ENCODE measurements around the gene CCL5.

The CCL5 gene

GRCh38 chr17:35879773-35880654, at the start of gene CCL5:
CCL5 (minus strand) TSS chr17:35880360.
- DNase-seq (ENCODE audit: low read depth), result no peak

GRCh38 chr17:35927714-35928113, 47.6 kb upstream of the CCL5 start:
- no peak for DNase-seq (ENCODE audit: low read depth)

- no peak for DNase-seq (ENCODE audit: low read depth)
Observed at GRCh38 chr17:35923609-35924114, 43.5 kb upstream of the CCL5 start.

- no peak for DNase-seq (ENCODE audit: low read depth)
Observed at GRCh38 chr17:35920229-35920628, 40.1 kb upstream of the CCL5 start.

- DNase-seq (ENCODE audit: low read depth), result no peak
Observed at GRCh38 chr17:35918665-35919064, 38.5 kb upstream of the CCL5 start.

GRCh38 chr17:35917519-35918213, 37.5 kb upstream of the CCL5 start:
- DNase-seq (ENCODE audit: low read depth), result no peak

- no peak for DNase-seq (ENCODE audit: low read depth)
Observed at GRCh38 chr17:35915153-35915964, 35.2 kb upstream of the CCL5 start.

- DNase-seq (ENCODE audit: low read depth), result no peak
Observed at GRCh38 chr17:35914354-35914753, 34.2 kb upstream of the CCL5 start.

GRCh38 chr17:35913609-35914008, 33.4 kb upstream of the CCL5 start:
- no peak for DNase-seq (ENCODE audit: low read depth)

- no peak for DNase-seq (ENCODE audit: low read depth)
Observed at GRCh38 chr17:35912942-35913341, 32.8 kb upstream of the CCL5 start.

- no peak for DNase-seq (ENCODE audit: low read depth)
Observed at GRCh38 chr17:35912339-35912912, 32.3 kb upstream of the CCL5 start.

- no peak for DNase-seq (ENCODE audit: low read depth)
Observed at GRCh38 chr17:35909408-35909807, 29.2 kb upstream of the CCL5 start.

- DNase-seq (ENCODE audit: low read depth), result no peak
Observed at GRCh38 chr17:35907691-35908090, 27.5 kb upstream of the CCL5 start.

- no peak for DNase-seq (ENCODE audit: low read depth)
Observed at GRCh38 chr17:35906926-35907637, 26.9 kb upstream of the CCL5 start.

- peak; percentile 26 for DNase-seq (ENCODE audit: low read depth)
Observed at GRCh38 chr17:35906191-35906925, 26.2 kb upstream of the CCL5 start.

GRCh38 chr17:35903451-35903850, 23.3 kb upstream of the CCL5 start:
- DNase-seq (ENCODE audit: low read depth), result no peak

- DNase-seq (ENCODE audit: low read depth), result no peak
Observed at GRCh38 chr17:35901631-35902175, 21.5 kb upstream of the CCL5 start.

GRCh38 chr17:35900708-35901480, 20.7 kb upstream of the CCL5 start:
- no peak for DNase-seq (ENCODE audit: low read depth)

- no peak for DNase-seq (ENCODE audit: low read depth)
Observed at GRCh38 chr17:35900280-35900679, 20.1 kb upstream of the CCL5 start.

All from GM04503 (cell line).